ENCODE data around the gene ROR2. TPM values are rescaled to one million over a fixed set of nuclear protein-coding genes. Genes with fewer than 3 reads are reported as not detected.

Gene ROR2
- total and polyA plus RNA-seq, 7 donors: 0.46 to 81.7 (median 51.4) TPM

- peak overlapping the region in 2 of 4 donors; percentile 37 to 49 for H3K27ac ChIP-seq
- intact Hi-C loops (cut with DNase I): no loop called here
- TF ChIP-seq POLR2A (IDR thresholded peaks at IDR 0.05): no peak
- no peak for TF ChIP-seq POLR2AphosphoS5 (IDR thresholded peaks at IDR 0.05)
- no peak for TF ChIP-seq EP300 (IDR thresholded peaks at IDR 0.05)
- no peak for TF ChIP-seq CTCF (IDR thresholded peaks at IDR 0.05)
- no peak overlapping the region for H3K4me3 ChIP-seq
- H3K4me1 ChIP-seq: peaks cover 0 to 67% (median 42%) of the 10 kb centered on the region in 4 donors
- 95 to 98% methylated on average over 1 of the region's 1 CpG for WGBS, 2 donors
- no peaks in the 10 kb centered on the region for H3K9me3 ChIP-seq
- peaks cover 0 to 7% (median 0%) of the 10 kb centered on the region in 4 donors for H3K36me3 ChIP-seq
- DNase-seq: no peak
- no peaks in the 10 kb centered on the region for H3K27me3 ChIP-seq
Measured at GRCh38 chr9:91884153-91884552, 65.9 kb downstream of the ROR2 start.

DNA sequence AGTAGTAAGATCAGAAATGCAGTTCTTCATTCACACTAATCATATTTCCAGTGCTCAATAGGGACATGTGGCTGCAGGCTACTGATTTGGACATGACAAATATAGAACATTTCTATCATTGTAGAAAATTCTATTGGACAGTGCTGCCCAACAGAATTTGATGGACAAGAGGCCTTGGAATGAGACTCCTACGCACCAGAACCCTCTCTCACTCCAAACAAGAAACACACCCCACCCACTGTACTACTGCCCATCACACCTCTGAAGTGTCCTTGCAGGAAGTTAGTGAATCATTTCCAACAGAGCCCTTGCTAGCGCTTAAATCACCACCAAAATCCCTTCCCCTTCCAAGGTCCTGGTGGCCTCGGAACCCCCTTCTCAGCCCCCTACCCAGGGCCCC is 66.5 kb downstream of the ROR2 start:
- Histone ChIP-seq H3K4me3 (no peak overlapping the region), H3K27ac (peak overlapping the region in 1 of 4 donors; percentile 49), H3K9me3 (no peaks in the 10 kb centered on the region), H3K36me3 (peaks cover 0 to 7% (median 0%) of the 10 kb centered on the region in 4 donors), H3K4me1 (peaks cover 0 to 60% (median 36%) of the 10 kb centered on the region in 4 donors), H3K27me3 (no peaks in the 10 kb centered on the region)
- no peak for DNase-seq
- no peak for TF ChIP-seq POLR2A (IDR thresholded peaks at IDR 0.05)
- no peak for TF ChIP-seq POLR2AphosphoS5 (IDR thresholded peaks at IDR 0.05)
- TF ChIP-seq CTCF (IDR thresholded peaks at IDR 0.05): no peak
- TF ChIP-seq EP300 (IDR thresholded peaks at IDR 0.05): no peak
- WGBS, 2 donors: 89 to 91% methylated on average over 3 of the region's 3 CpGs
- intact Hi-C loops (cut with DNase I): no loop called here

GRCh38 chr9:91882627-91883026 is 67.4 kb downstream of the ROR2 start:
- WGBS, 2 donors: 84 to 85% methylated on average over 4 of the region's 4 CpGs
- intact Hi-C loops (cut with DNase I): no loop called here
- Histone ChIP-seq H3K27me3 (no peaks in the 10 kb centered on the region), H3K36me3 (peaks cover 0 to 7% (median 3%) of the 10 kb centered on the region in 4 donors), H3K9me3 (no peaks in the 10 kb centered on the region), H3K4me1 (peaks cover 0 to 52% (median 38%) of the 10 kb centered on the region in 4 donors), H3K4me3 (no peak overlapping the region), H3K27ac (no peak overlapping the region)
- DNase-seq: no peak
- TF ChIP-seq CTCF (IDR thresholded peaks at IDR 0.05): no peak
- no peak for TF ChIP-seq EP300 (IDR thresholded peaks at IDR 0.05)
- TF ChIP-seq POLR2AphosphoS5 (IDR thresholded peaks at IDR 0.05): no peak
- TF ChIP-seq POLR2A (IDR thresholded peaks at IDR 0.05): no peak

- peaks cover 0 to 7% (median 3%) of the 10 kb centered on the region in 4 donors for H3K36me3 ChIP-seq
- intact Hi-C loops (cut with DNase I): no loop called here
- DNase-seq: no peak
- TF ChIP-seq POLR2AphosphoS5 (IDR thresholded peaks at IDR 0.05): no peak
- WGBS, 2 donors: 81 to 83% methylated on average over 3 of the region's 3 CpGs
- no peaks in the 10 kb centered on the region for H3K27me3 ChIP-seq
- H3K9me3 ChIP-seq: no peaks in the 10 kb centered on the region
- peaks cover 0 to 59% (median 50%) of the 10 kb centered on the region in 4 donors for H3K4me1 ChIP-seq
- H3K4me3 ChIP-seq: no peak overlapping the region
- H3K27ac ChIP-seq: peak overlapping the region in 2 of 4 donors; percentile 17 to 19
Measured at GRCh38 chr9:91880378-91880972, 69.6 kb downstream of the ROR2 start.

DNA sequence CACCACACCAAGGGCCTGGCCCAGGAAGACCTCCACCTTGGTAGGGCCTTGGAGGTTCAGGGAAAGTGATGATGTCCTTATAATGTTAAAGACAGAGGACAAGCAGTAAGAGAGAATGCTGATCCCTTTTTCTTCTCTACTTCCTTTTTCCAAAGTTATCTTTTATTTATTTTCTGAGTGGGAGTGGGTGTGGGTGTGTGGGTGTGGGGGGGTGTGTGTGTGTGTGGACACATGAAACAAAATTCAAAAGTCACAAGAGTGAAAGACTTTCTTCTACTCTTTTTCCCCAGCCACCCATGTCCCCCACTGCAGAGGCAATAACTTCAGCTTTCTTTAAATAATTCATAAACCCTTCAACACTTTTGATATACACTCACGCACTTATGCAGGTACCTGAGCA is 70.8 kb downstream of the ROR2 start:
- H3K4me1 ChIP-seq: peaks cover 0 to 60% (median 52%) of the 10 kb centered on the region in 4 donors

More for the DNA sequence above, 70.8 kb downstream of the ROR2 start:
- no peak for DNase-seq
- intact Hi-C loops (cut with DNase I): no loop called here
- Histone ChIP-seq H3K27ac (peak overlapping the region in 1 of 4 donors; percentile 19), H3K27me3 (no peaks in the 10 kb centered on the region), H3K9me3 (no peaks in the 10 kb centered on the region), H3K4me3 (no peak overlapping the region), H3K36me3 (peaks cover 0 to 7% (median 3%) of the 10 kb centered on the region in 4 donors)
- TF ChIP-seq EP300 (IDR thresholded peaks at IDR 0.05) (no peak), CTCF (IDR thresholded peaks at IDR 0.05) (no peak), POLR2AphosphoS5 (IDR thresholded peaks at IDR 0.05) (no peak), POLR2A (IDR thresholded peaks at IDR 0.05) (no peak)
- 94 to 97% methylated on average over 1 of the region's 1 CpG for WGBS, 2 donors
